HG03175 (cell line): Measurements from ENCODE around the gene PACRG.
A peak's percentile ranks its signal among the peaks of the same experiment; 100 is the strongest.

Experiments used
- ATAC-seq: cut with Tn5 transposase; IDR thresholded peaks from one replicate; pipeline ENCODE4 v1.9.1; 2021; ENCODE audit warnings: mild to moderate bottlenecking, moderate library complexity; ENCODE audit not compliant: unreplicated experiment

Gene PACRG

GRCh38 chr6:163339466-163339865, 611.7 kb downstream of the PACRG start:
- ATAC-seq, result no peak

DNA sequence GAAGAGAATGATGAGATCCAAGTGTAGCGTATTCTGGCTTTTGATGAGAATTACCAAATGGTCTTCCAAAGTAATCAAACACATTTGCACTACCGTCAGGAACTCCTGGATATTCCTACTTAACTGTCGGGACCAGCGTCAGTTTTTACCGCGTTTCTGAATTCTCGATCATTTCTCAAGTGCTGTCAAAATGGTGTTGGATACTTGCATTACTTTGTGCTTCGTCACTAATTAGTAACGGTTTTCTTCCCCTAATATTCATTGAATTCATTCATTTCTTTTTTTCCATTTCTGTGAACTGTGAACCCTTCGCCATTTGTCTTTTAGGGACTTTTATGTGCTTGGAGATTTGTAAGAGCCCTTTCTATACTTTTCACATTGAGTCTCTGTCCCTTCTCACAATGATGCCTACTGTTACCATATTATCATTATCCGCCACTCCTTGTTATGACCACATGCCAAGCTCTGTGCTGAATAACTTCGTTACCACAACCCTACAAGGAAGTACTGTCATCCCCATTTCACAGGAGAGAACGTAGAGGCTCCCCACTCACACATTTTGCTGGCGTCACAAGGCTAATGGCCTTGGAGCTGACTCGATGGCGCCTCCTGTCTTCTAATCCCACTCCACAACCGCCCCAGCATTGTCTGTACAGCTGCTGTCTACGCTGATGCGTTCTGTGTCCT, 612.6 kb downstream of the PACRG start:
- no peak for ATAC-seq

DNA sequence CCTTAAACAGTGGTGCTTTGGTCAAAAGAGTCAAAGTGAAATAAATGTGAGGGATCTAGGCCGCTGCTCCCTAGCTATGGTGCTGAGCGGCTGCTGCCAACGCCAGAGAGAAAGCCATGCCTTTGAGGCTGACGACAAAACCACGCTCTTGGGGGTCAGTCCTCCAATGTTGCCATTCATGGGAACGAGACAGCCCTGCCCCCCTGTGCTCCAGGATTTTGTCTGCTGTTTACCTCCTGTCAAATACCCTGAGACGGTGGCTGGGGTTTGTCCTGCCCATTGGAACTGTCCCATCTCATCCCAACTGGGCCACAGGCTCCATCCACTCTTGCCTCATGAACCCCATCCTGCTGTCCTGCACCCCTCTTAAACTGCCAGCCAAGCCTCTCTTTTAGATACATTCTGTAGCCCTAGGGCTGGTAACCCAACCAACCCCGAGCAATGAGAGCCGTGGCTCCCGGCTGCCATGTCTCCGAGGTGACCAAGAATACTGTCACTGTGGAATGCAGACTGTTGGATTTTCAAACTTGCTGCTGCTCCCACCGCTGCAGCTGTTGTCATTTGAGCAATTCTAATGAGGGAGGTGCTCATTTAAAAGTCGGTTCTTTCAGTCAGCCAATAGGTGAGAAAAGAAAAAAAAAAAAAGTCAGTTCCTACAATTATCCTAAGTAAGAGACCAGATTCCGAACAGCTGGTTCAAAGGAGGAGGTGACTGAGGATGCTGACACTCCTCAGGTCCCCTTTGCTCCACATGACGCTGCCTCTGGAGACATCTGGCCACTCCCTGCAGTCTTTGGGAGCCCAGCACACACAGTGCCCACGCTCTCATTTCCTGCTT, 613.7 kb downstream of the PACRG start:
- ATAC-seq, result no peak

GRCh38 chr6:163342571-163343539, 615.1 kb downstream of the PACRG start:
- no peak for ATAC-seq

GRCh38 chr6:163343609-163344008, 615.8 kb downstream of the PACRG start:
- ATAC-seq, result no peak

- ATAC-seq, result no peak
These were observed 616.6 kb downstream of the PACRG start for GRCh38 chr6:163344411-163344810.

DNA sequence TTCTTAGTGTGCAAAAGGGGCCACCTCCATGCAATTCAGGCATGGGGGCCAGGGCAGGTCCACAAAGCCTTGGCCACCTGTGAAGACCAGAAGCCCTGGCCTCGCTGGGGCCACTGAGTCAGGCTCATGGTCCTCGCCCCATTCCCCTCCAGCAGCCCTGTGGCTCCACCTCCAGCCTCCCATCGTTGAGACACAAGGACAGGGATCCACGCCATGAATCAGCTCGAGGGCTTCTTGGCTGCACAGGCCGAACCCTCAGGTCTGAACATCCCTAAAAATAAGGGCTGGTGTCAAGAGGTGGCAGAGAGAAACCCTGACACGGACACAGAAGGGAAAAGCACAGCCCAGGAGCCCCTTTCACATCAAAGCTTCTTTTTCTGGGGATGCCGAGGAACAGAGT, 618.2 kb downstream of the PACRG start:
- ATAC-seq, result no peak

GRCh38 chr6:163346497-163346961, 618.8 kb downstream of the PACRG start:
- no peak for ATAC-seq

- no peak for ATAC-seq
These were observed 619.3 kb downstream of the PACRG start for GRCh38 chr6:163347021-163347446.

DNA sequence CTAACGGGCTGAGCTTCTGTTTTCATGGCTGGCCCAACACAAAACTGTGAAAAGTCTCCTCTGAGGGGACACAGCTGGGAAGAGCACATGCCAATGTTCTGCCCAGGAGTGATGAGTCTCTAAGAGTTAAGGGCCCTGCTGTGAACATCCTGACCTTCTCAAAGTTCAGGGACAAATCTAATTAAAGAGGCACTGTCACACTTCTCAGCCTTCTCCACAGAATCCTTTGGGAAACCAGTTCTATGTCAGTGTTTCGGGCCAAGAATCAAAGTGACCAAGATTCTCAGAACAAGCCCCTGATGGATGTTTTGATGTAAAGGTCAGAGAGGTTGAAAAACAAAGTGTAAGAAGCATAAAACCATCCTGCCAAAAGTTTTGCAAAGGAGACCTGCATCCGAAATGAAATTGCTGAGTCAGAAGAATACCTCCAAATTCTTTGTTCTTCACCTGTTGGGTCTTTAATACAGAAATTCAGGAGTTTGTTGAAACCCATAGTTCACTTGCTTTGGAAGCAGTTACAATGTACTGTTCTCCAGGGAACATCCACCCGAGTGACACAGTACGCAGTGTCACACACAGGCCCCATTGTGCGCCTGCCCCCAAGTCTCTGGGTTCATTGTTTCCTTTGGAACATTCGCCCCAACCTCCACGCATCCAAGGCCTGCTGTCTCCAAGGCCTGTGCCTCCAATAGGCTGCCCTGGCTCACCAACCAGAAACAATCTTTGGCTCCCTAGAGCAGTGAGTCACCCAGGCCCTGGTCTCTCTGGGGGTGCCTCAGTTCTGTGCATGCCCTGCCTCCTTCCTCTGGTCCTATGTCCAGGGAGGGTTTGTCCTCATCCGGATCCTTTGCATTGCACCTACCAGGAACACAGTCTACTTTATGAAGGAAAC, 621.3 kb downstream of the PACRG start:
- no peak for ATAC-seq

- no peak for ATAC-seq
These were observed 621.9 kb downstream of the PACRG start for GRCh38 chr6:163349696-163350095.

- ATAC-seq, result no peak
These were observed 623.2 kb downstream of the PACRG start for GRCh38 chr6:163351013-163351412.

GRCh38 chr6:163352011-163352685, 624.4 kb downstream of the PACRG start:
- no peak for ATAC-seq

DNA sequence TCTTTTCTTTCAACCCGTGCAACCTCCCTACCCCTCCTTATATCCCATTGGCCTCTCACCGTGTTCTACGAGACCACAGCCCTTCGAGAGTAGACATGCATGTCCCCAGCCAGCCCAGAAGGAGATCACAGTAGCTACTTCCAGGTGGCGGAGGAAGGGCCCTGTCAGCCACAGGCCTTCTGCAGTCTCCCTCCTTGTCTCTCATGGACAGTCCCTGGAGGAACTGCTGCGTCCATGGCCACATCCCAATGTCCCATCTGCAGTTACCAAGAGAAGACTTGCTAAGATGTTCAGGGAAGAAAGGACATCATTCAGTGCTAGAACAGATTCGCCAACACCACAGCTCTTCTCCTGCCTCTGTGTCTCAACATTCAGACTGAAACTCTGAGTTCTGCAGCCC, 625.2 kb downstream of the PACRG start:
- no peak for ATAC-seq

GRCh38 chr6:163354085-163354484, 626.3 kb downstream of the PACRG start:
- no peak for ATAC-seq

- ATAC-seq, result peak; percentile 78
These were observed 627.1 kb downstream of the PACRG start for GRCh38 chr6:163354761-163355425.

GRCh38 chr6:163355426-163355991, 627.7 kb downstream of the PACRG start:
- no peak for ATAC-seq

DNA sequence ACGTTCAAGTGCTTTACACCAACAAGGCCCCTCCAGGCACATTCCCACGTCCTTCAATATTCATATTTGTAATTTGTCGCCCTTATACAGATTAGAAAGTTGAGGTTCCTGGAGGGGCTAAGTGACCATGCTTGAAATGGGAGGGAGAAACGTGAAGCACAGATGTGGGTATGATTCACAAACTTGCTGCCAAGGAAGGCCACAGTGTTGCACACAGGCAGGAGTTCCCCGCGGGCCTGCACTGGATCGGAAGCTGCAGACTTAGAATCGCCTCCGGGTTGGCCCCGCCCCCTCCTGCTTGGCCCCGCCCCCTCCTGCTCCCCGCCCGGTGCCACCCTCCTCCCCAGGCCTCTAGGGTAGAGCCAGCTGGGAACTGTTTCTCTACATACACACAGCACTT, 628.5 kb downstream of the PACRG start:
- no peak for ATAC-seq

GRCh38 chr6:163356743-163357142, 629.0 kb downstream of the PACRG start:
- ATAC-seq, result no peak
